Activated CD8-positive, alpha-beta memory T cell treated with anti-CD3 and anti-CD28 coated beads, Interleukin-2, amount 50 U/mL, for 24 hours (primary cell): ENCODE results near the gene CYB561A3.

Source experiments
- DNase-seq: peaks from one replicate; pipeline ENCODE4 v3.0.0-alpha.2; 2020; ENCODE audit errors: extremely low read depth

CYB561A3 gene

DNA sequence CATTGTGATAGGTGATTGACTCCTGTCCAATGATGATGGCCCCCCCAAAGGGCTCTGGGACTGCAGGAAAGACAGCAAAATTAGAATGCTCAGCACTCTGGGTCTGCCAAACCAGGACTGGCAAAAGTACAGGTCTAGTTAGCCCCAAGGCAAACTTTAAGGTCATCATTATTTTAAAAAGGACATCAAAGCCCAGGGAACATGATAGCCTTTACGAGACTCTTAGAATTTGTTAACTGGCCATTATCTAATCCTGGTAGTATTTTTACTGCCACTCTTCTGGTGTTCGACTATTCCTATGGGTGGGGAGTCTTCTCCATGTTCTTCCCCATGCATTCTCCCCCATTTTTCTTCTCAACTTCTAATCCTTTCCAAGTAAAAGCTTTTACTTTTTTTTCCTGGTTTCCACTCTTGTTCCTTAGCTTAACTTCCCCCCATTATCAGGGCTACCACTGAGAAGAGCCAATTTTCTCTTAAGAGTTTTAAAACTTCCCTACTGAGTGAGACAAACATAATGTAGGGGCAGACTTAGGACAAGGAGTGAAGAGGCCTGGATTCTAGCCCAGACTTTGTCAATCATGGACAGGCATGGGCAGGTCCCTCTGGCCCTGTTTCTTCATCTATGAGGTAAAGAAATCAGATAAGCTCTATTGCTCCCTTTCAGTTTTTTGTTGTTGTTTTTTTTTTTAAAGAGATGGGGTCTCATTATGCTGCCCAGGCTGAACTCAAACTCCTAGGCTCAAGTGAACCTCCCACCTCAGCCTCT is 35.9 kb downstream of the CYB561A3 start:
- no peak for DNase-seq

- no peak for DNase-seq
Observed at GRCh38 chr11:61315260-61315659, 46.4 kb downstream of the CYB561A3 start.

GRCh38 chr11:61310749-61311148 is 50.9 kb downstream of the CYB561A3 start:
- DNase-seq: no peak

GRCh38 chr11:61309739-61310138 is 51.9 kb downstream of the CYB561A3 start:
- DNase-seq: no peak

- DNase-seq: no peak
Observed at GRCh38 chr11:61309141-61309540, 52.5 kb downstream of the CYB561A3 start.

GRCh38 chr11:61307354-61307753 is 54.3 kb downstream of the CYB561A3 start:
- no peak for DNase-seq

DNA sequence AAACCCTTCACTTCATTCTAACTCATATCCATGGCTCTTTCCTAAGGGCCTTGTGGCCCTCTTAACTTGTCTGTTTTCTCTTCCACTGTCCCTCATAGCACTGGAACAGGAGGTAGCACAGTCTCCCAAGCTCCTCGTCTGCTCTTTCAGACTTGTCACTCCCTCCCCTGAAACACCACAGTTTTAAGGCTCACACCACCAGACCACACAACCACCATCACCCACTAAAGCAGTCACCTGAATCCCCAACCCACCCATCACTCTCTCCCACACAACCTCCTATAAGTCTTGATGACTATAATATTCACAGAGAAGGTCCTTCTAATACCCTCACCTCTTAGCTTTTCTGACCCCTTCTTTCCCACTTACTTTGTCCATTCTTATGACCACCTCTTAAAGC is 55.5 kb downstream of the CYB561A3 start:
- no peak for DNase-seq

- DNase-seq: no peak
Observed at GRCh38 chr11:61305417-61305816, 56.3 kb downstream of the CYB561A3 start.

DNA sequence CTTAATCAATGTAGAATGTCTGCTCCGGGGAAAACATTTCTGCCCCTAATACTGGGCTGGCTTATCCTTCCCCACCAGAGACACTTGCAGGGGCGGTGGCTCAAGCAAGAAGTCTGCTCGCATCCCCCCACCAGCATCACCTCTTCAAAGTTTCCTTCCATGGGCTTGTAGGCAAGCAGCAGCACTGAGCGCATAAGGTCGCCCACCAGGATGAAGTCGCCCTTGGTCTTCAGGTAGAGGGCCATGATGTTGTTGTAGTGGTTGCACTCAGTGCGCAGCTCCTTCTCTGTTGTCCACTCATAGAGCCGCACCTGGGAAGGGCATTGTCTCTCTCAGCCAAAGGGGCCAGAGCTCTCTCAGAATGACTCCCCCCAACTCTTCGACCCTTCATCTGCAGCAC is 58.0 kb downstream of the CYB561A3 start:
- DNase-seq: no peak

GRCh38 chr11:61302550-61302949 is 59.1 kb downstream of the CYB561A3 start:
- no peak for DNase-seq
